IPS-18a (cell line): ENCODE results near the gene MLH3.

ENCODE experiments used
- H3K27ac ChIP-seq: one replicate; pipeline ENCODE4 v1.5.1; 2013; ENCODE audit warnings: low read length
- H3K27me3 ChIP-seq: one replicate; pipeline ENCODE4 v1.6.1; 2013; ENCODE audit warnings: mild to moderate bottlenecking, low read length; ENCODE audit not compliant: control insufficient read depth, insufficient read depth
- H3K36me3 ChIP-seq: one replicate; pipeline ENCODE4 v1.6.1; 2013; ENCODE audit warnings: low read depth, low read length; ENCODE audit not compliant: control insufficient read depth
- H3K4me1 ChIP-seq: one replicate; pipeline ENCODE4 v1.6.1; 2013; ENCODE audit warnings: low read depth, low read length; ENCODE audit not compliant: control insufficient read depth
- H3K4me3 ChIP-seq: one replicate; pipeline ENCODE4 v1.5.1; 2013; ENCODE audit warnings: low read length
- H3K9ac ChIP-seq: one replicate; pipeline ENCODE4 v1.6.1; 2013; ENCODE audit warnings: mild to moderate bottlenecking, low read length, moderate library complexity
- H3K9me3 ChIP-seq: one replicate; pipeline ENCODE4 v1.6.1; 2013; ENCODE audit warnings: low read depth, low read length; ENCODE audit not compliant: control insufficient read depth

The MLH3 gene

GRCh38 chr14:75066691-75067090 is 15.4 kb upstream of the MLH3 start:
- no peak overlapping the region for H3K27ac ChIP-seq
- H3K4me3 ChIP-seq = no peak overlapping the region
- H3K9ac ChIP-seq = no peak overlapping the region
- no peaks in the 10 kb centered on the region for H3K27me3 ChIP-seq
- no peaks in the 10 kb centered on the region for H3K4me1 ChIP-seq
- no peaks in the 10 kb centered on the region for H3K9me3 ChIP-seq
- H3K36me3 ChIP-seq = no peaks in the 10 kb centered on the region

GRCh38 chr14:75064205-75064567 is 12.9 kb upstream of the MLH3 start:
- Histone ChIP-seq H3K9ac (no peak overlapping the region), H3K9me3 (no peaks in the 10 kb centered on the region), H3K27me3 (no peaks in the 10 kb centered on the region), H3K4me1 (no peaks in the 10 kb centered on the region), H3K27ac (no peak overlapping the region), H3K36me3 (peaks cover 7% of the 10 kb centered on the region), H3K4me3 (peak overlapping the region; percentile 81)

GRCh38 chr14:75063491-75064204 is 12.4 kb upstream of the MLH3 start, which contains the start of gene ACYP1:
ACYP1 (minus strand) TSS chr14:75064024; CDS start chr14:75063553, 471 bp downstream.
- H3K27me3 ChIP-seq = no peaks in the 10 kb centered on the region
- H3K27ac ChIP-seq = no peak within 1 kb of the TSS
- H3K4me3 ChIP-seq = peak within 1 kb of the TSS; percentile 81
- peaks cover 7% of the 10 kb centered on the region for H3K36me3 ChIP-seq
- H3K9me3 ChIP-seq = no peaks in the 10 kb centered on the region
- no peaks in the 10 kb centered on the region for H3K4me1 ChIP-seq
- H3K9ac ChIP-seq = peak within 1 kb of the TSS; percentile 58

GRCh38 chr14:75063013-75063412 is 11.7 kb upstream of the MLH3 start:
- H3K27ac ChIP-seq = no peak overlapping the region
- no peaks in the 10 kb centered on the region for H3K9me3 ChIP-seq

GRCh38 chr14:75060420-75060819 is 9.2 kb upstream of the MLH3 start:
- peaks cover 7% of the 10 kb centered on the region for H3K36me3 ChIP-seq
- H3K9me3 ChIP-seq = no peaks in the 10 kb centered on the region
- H3K27ac ChIP-seq = no peak overlapping the region
- no peaks in the 10 kb centered on the region for H3K4me1 ChIP-seq
- no peak overlapping the region for H3K4me3 ChIP-seq
- no peaks in the 10 kb centered on the region for H3K27me3 ChIP-seq
- H3K9ac ChIP-seq = no peak overlapping the region

More at GRCh38 chr14:75063013-75063412, 11.7 kb upstream of the MLH3 start:
- Histone ChIP-seq H3K4me3 (peak overlapping the region; percentile 81), H3K9ac (peak overlapping the region; percentile 58), H3K36me3 (peaks cover 7% of the 10 kb centered on the region), H3K4me1 (no peaks in the 10 kb centered on the region), H3K27me3 (no peaks in the 10 kb centered on the region)

- no peak overlapping the region for H3K27ac ChIP-seq
- H3K36me3 ChIP-seq = peaks cover 7% of the 10 kb centered on the region
- no peaks in the 10 kb centered on the region for H3K9me3 ChIP-seq
- no peaks in the 10 kb centered on the region for H3K4me1 ChIP-seq
- H3K9ac ChIP-seq = no peak overlapping the region
- H3K4me3 ChIP-seq = no peak overlapping the region
- no peaks in the 10 kb centered on the region for H3K27me3 ChIP-seq
These were observed 8.4 kb upstream of the MLH3 start for GRCh38 chr14:75059642-75060041.

- H3K9ac ChIP-seq = no peak overlapping the region
- no peaks in the 10 kb centered on the region for H3K36me3 ChIP-seq
- no peaks in the 10 kb centered on the region for H3K27me3 ChIP-seq
- no peaks in the 10 kb centered on the region for H3K9me3 ChIP-seq
- no peaks in the 10 kb centered on the region for H3K4me1 ChIP-seq
- H3K4me3 ChIP-seq = no peak overlapping the region
- no peak overlapping the region for H3K27ac ChIP-seq
These were observed 3.2 kb upstream of the MLH3 start for GRCh38 chr14:75054421-75054820.

GRCh38 chr14:75053396-75054291 is 2.4 kb upstream of the MLH3 start:
- no peak overlapping the region for H3K27ac ChIP-seq
- H3K9me3 ChIP-seq = no peaks in the 10 kb centered on the region
- H3K9ac ChIP-seq = no peak overlapping the region
- H3K4me1 ChIP-seq = no peaks in the 10 kb centered on the region
- H3K4me3 ChIP-seq = no peak overlapping the region
- no peaks in the 10 kb centered on the region for H3K36me3 ChIP-seq
- H3K27me3 ChIP-seq = no peaks in the 10 kb centered on the region

- H3K4me3 ChIP-seq = peak overlapping the region; percentile 67
- H3K27me3 ChIP-seq = no peaks in the 10 kb centered on the region
- peak overlapping the region; percentile 86 for H3K9ac ChIP-seq
- H3K4me1 ChIP-seq = no peaks in the 10 kb centered on the region
- H3K27ac ChIP-seq = no peak overlapping the region
- H3K36me3 ChIP-seq = no peaks in the 10 kb centered on the region
- no peaks in the 10 kb centered on the region for H3K9me3 ChIP-seq
These were observed 261 bp upstream of the MLH3 start for GRCh38 chr14:75051556-75051899.

- H3K27me3 ChIP-seq = no peaks in the 10 kb centered on the region
- H3K4me1 ChIP-seq = no peaks in the 10 kb centered on the region
- H3K4me3 ChIP-seq = no peak overlapping the region
- H3K27ac ChIP-seq = no peak overlapping the region
- H3K9me3 ChIP-seq = no peaks in the 10 kb centered on the region
- H3K9ac ChIP-seq = no peak overlapping the region
- H3K36me3 ChIP-seq = no peaks in the 10 kb centered on the region
These were observed 1.5 kb downstream of the MLH3 start for GRCh38 chr14:75049731-75050201.

- Histone ChIP-seq H3K27ac (no peak overlapping the region), H3K36me3 (no peaks in the 10 kb centered on the region), H3K27me3 (no peaks in the 10 kb centered on the region), H3K4me3 (no peak overlapping the region), H3K4me1 (no peaks in the 10 kb centered on the region), H3K9ac (no peak overlapping the region), H3K9me3 (no peaks in the 10 kb centered on the region)
These were observed 2.1 kb downstream of the MLH3 start for GRCh38 chr14:75049136-75049535.
